AG09319 (cell line): ENCODE data around the gene CYP2A13.
A peak's percentile ranks its signal among the peaks of the same experiment; 100 is the strongest.

ENCODE experiments used
- DNase-seq: peaks from one replicate; pipeline ENCODE4 v3.0.0-alpha.2; 2010; ENCODE audit warnings: low read depth; ENCODE audit errors: extremely low read depth
- CTCF ChIP-seq: IDR thresholded peaks from 2 replicates; pipeline ENCODE4 v1.5.1; 2011; ENCODE audit warnings: low read depth, mild to moderate bottlenecking, inconsistent platforms, low read length, moderate library complexity

CYP2A13 gene

DNA sequence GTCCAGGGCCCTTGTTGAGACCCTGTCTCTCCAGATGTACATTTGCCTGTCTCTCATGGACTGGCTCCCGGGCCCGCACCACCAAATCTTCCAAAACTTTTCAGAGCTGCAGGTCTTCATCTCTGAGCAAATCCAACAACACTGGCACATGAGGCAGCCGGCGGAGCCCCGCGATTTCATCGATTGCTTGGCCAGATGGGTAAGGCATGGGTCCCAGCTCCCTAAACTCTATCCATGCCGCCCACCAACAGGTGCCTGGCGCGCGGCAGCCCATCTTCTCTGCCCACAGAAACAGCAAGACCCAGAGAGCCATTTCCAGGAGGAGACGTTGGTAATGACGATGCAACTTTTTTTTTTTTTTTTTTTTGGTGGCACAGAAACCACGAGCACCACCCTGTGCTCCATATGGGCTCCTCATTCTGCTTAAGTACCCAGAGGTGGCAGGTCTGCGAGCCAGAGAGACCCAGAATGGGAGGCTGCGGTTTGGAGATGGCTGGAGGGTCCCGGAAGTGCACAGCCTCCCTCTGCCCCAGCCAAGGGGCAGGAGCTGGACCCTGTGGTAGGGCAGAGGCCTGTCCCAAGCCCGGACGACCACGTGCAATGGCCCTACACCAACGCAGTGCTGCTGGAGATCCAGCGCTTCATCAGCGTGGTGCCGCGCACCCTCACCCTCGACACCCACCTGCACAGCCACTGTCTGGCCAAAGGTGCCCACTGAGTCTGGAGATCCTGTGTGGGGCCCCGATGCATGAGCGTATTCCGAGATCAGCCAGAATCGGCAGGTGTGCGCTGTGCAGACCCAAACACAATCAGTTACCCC, 48.6 kb downstream of the CYP2A13 start:
- TF ChIP-seq CTCF, result no peak

GRCh38 chr19:41144403-41144802, 56.2 kb downstream of the CYP2A13 start:
- TF ChIP-seq CTCF, result peak; percentile 84
- peak; percentile 58 for DNase-seq

More for the DNA sequence above, 48.6 kb downstream of the CYP2A13 start:
- DNase-seq, result no peak
